Measurements from ENCODE around the gene PRMT7.

PRMT7 gene

DNA sequence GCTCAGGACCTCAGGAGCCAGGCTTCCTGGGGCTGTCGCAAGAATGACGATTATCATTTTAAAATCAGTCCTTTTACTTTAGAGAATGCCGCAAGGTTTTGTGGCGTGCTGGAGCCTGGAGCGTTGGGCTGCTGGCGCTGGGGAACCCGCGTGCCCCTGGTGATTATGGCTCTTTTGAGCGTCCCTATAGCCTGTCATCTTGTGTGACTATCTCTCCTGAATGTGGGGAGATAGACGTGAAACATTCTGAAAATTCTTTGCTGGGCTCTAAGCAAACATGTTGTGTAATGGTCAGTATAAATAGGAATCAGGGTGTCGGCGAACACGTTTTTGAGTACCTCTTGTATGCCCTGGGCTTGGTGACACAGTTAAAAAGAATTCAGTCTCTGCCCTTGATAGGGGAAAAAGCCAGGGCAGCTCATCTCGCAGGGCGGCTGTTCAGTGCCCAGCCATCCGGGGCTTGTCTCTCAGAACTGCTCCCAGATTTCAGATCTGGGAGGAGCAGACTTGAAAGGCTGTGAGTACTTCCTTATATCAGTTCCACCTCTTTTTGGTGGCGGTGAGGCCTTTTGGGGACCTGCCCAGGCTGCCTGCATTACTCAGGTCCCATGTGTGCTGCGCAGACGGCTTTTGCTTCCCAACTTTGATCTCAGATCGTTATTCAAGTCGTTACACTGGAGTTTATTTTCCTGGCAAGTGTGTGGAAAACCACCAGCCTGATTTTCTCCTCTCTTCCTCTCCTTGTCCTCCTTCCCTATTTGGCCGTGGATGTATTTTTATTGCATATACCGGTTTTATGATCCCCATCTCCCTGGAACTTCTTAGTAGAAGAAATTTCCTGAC lies 45.5 kb upstream of the PRMT7 start:
- Histone ChIP-seq H3K36me3 (ENCODE audit: insufficient read depth, low read length) (no peaks in the 10 kb centered on the region), H3K4me1 (ENCODE audit: insufficient read depth, low read length, poor library complexity, severe bottlenecking) (peaks cover 18% of the 10 kb centered on the region), H4K20me1 (ENCODE audit: insufficient read depth, low read length, poor library complexity, severe bottlenecking) (peaks cover 18% of the 10 kb centered on the region), H3K4me2 (ENCODE audit: low read depth, low read length, poor library complexity, severe bottlenecking) (peak overlapping the region; percentile 81), H3K9me3 (ENCODE audit: insufficient read depth, low read depth, low read length) (no peaks in the 10 kb centered on the region), H2AFZ (ENCODE audit: low read length) (peak overlapping the region; percentile 87), H3K27me3 (ENCODE audit: insufficient read depth, low read length, poor library complexity, severe bottlenecking) (no peaks in the 10 kb centered on the region), H3K79me2 (ENCODE audit: insufficient read depth, low read length) (peaks cover 58% of the 10 kb centered on the region), H3K4me3 (ENCODE audit: low read length, poor library complexity, severe bottlenecking) (peak overlapping the region; percentile 76), H3K9ac (ENCODE audit: low read depth, low read length, poor library complexity, severe bottlenecking) (peak overlapping the region; percentile 89), H3F3A (ENCODE audit: low read depth) (no peaks in the 10 kb centered on the region), H3K9me2 (replicated peaks; ENCODE audit: low read depth, low read length) (no peaks in the 10 kb centered on the region)
- TF ChIP-seq CTCF (conservative IDR thresholded peaks at IDR 0.05; ENCODE audit: low read length) (no peak), EZH2phosphoT487 (IDR thresholded peaks at IDR 0.05; ENCODE audit: borderline replicate concordance) (no peak)

- H3K27me3 ChIP-seq (ENCODE audit: insufficient read depth, low read length, poor library complexity, severe bottlenecking), result no peaks in the 10 kb centered on the region
- H3F3A ChIP-seq (ENCODE audit: low read depth), result no peaks in the 10 kb centered on the region
- peaks cover 22% of the 10 kb centered on the region for H4K20me1 ChIP-seq (ENCODE audit: insufficient read depth, low read length, poor library complexity, severe bottlenecking)
- H3K4me3 ChIP-seq (ENCODE audit: low read length, poor library complexity, severe bottlenecking), result no peak overlapping the region
- no peak for TF ChIP-seq CTCF (conservative IDR thresholded peaks at IDR 0.05; ENCODE audit: low read length)
- no peak for TF ChIP-seq EZH2phosphoT487 (IDR thresholded peaks at IDR 0.05; ENCODE audit: borderline replicate concordance)
- peak overlapping the region; percentile 30 for H3K9ac ChIP-seq (ENCODE audit: low read depth, low read length, poor library complexity, severe bottlenecking)
- no peak overlapping the region for H2AFZ ChIP-seq (ENCODE audit: low read length)
- peak overlapping the region; percentile 43 for H3K4me2 ChIP-seq (ENCODE audit: low read depth, low read length, poor library complexity, severe bottlenecking)
- peaks cover 83% of the 10 kb centered on the region for H3K79me2 ChIP-seq (ENCODE audit: insufficient read depth, low read length)
- H3K36me3 ChIP-seq (ENCODE audit: insufficient read depth, low read length), result no peaks in the 10 kb centered on the region
- H3K9me2 ChIP-seq (replicated peaks; ENCODE audit: low read depth, low read length), result no peaks in the 10 kb centered on the region
- no peaks in the 10 kb centered on the region for H3K9me3 ChIP-seq (ENCODE audit: insufficient read depth, low read depth, low read length)
- H3K4me1 ChIP-seq (ENCODE audit: insufficient read depth, low read length, poor library complexity, severe bottlenecking), result peaks cover 25% of the 10 kb centered on the region
These were observed 43.0 kb upstream of the PRMT7 start for GRCh38 chr16:68267612-68268405.

GRCh38 chr16:68269793-68270192 lies 41.0 kb upstream of the PRMT7 start:
- no peaks in the 10 kb centered on the region for H3K9me3 ChIP-seq (ENCODE audit: insufficient read depth, low read depth, low read length)
- peaks cover 99% of the 10 kb centered on the region for H3K79me2 ChIP-seq (ENCODE audit: insufficient read depth, low read length)
- peak overlapping the region; percentile 14 for H3K9ac ChIP-seq (ENCODE audit: low read depth, low read length, poor library complexity, severe bottlenecking)
- no peaks in the 10 kb centered on the region for H3F3A ChIP-seq (ENCODE audit: low read depth)
- no peak overlapping the region for H3K4me2 ChIP-seq (ENCODE audit: low read depth, low read length, poor library complexity, severe bottlenecking)
- peaks cover 12% of the 10 kb centered on the region; the same call in 1 of the 2 replicates for H3K36me3 ChIP-seq (ENCODE audit: insufficient read depth, low read length)
- H3K4me1 ChIP-seq (ENCODE audit: insufficient read depth, low read length, poor library complexity, severe bottlenecking), result peaks cover 40% of the 10 kb centered on the region
- TF ChIP-seq EZH2phosphoT487 (IDR thresholded peaks at IDR 0.05; ENCODE audit: borderline replicate concordance), result no peak
- no peak for TF ChIP-seq CTCF (conservative IDR thresholded peaks at IDR 0.05; ENCODE audit: low read length)
- H4K20me1 ChIP-seq (ENCODE audit: insufficient read depth, low read length, poor library complexity, severe bottlenecking), result peaks cover 22% of the 10 kb centered on the region
- H3K27me3 ChIP-seq (ENCODE audit: insufficient read depth, low read length, poor library complexity, severe bottlenecking), result no peaks in the 10 kb centered on the region
- no peak overlapping the region for H2AFZ ChIP-seq (ENCODE audit: low read length)
- H3K4me3 ChIP-seq (ENCODE audit: low read length, poor library complexity, severe bottlenecking), result no peak overlapping the region
- H3K9me2 ChIP-seq (replicated peaks; ENCODE audit: low read depth, low read length), result no peaks in the 10 kb centered on the region
